Skin epidermis (tissue), 12 donors: ENCODE results near the gene AVEN.
A peak's percentile ranks its signal among the peaks of the same experiment; 100 is the strongest.
"Not testable (repeated sequence)": the region's sequence is repeated elsewhere in the genome, so short reads cannot be mapped to it uniquely, and the experiment has no call there.

ENCODE experiments used
- H3K27ac ChIP-seq, 21 experiments: fragments of 200-600 bp; sonication (generic) in 11 of 21; one replicate each; pipeline ENCODE4 v1.5.0; 2020; ENCODE audit warnings: mild to moderate bottlenecking in 3 of 21, inconsistent platforms in 2 of 21, moderate library complexity in 2 of 21
- H3K4me3 ChIP-seq, 7 experiments: fragments of 200-600 bp; sonication (generic) in 2 of 7; one replicate each; pipeline ENCODE4 v1.5.0; 2020; ENCODE audit warnings: inconsistent platforms in 2 of 7, mild to moderate bottlenecking in 2 of 7, moderate library complexity in 1 of 7

The AVEN gene, protein sequence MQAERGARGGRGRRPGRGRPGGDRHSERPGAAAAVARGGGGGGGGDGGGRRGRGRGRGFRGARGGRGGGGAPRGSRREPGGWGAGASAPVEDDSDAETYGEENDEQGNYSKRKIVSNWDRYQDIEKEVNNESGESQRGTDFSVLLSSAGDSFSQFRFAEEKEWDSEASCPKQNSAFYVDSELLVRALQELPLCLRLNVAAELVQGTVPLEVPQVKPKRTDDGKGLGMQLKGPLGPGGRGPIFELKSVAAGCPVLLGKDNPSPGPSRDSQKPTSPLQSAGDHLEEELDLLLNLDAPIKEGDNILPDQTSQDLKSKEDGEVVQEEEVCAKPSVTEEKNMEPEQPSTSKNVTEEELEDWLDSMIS

DNA sequence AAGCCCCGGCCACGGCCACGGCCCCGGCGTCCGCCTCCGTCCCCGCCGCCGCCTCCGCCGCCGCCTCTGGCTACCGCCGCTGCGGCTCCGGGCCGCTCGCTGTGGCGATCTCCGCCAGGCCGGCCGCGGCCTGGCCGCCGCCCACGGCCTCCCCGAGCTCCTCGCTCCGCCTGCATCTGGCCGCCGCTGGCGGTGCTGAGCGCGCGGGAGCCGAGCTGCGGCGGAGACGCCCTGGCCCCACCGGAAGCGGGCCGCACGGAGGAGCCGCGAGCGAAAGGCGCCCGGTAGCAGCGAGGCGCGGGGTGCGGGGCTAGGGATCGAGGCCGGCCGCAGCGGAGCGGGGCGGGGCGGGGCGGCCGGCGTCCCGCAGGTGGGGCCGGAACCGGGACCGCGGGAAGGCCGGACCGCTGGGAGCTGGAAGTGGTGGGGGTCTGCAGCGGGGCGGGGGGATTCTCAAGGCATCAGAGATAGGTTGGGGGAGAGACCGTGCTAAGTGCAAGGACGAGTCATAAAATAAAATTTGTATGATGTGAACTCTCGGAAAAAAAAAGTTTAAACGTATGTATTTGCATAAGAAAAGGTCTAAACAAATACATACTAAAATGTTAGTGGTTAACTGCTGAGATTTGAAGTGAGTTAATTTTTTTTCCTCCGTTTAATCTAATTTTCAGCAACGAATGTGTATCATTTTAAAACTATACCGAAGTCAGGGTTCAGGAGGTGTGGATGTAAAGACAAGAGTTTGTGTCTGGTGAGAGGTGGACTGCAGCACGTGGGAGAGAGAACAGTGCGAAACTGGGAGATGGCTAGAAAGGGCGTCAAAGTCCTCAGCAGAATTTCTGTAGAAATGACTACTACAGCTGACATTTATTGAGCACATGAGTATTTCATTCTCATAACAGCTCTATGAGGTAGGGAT lies at the start of gene AVEN:
Gene AVEN (minus strand): TSS at position 334 of the 919 bp plus-strand sequence. CDS start 158 bp downstream, at position 176.
- Histone ChIP-seq H3K4me3 (peak within 1 kb of the TSS; percentile 48 to 83 (median 65)), H3K27ac (peak within 1 kb of the TSS; percentile 78 to 97 (median 90))

DNA sequence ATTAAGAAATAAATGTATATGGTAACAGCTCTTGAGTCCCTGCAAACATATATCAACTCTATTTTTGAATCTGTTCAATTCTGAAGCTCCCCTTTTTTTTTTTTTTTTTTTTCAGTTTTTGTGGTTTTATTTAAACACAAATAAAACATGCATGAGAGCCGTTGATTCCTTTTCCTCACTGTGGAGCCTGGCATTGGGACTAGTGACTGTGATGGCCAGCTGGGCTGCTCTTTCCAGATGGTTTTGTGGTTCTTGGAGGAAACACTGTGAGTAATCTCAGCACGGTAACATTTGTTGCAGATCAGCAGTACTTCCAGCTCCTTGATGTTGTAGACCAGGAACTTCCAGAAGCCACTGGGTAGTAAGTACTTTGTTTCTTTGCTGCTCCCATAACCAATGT lies 46.7 kb upstream of the AVEN start:
- Histone ChIP-seq H3K4me3 (no peak overlapping the region), H3K27ac (no peak overlapping the region)

DNA sequence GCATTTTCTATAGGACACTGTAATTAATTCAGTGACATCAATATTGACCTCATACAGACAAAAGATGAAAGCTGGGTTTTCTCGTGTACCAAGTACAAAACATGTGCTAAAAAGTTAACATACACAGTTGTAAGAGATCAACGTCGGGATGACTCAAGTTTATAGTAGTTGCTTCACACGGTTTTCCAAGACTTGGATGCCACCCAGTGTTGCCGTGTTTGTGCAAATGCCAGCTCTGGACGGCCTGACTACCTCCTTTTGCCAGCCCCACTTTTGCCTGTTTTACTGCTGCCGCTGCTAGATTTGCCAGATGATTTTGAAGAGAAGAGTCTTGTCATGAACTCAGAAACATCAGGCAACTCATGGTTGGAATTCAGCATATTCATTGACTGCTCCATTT lies 45.1 kb upstream of the AVEN start:
- H3K27ac ChIP-seq = no peak overlapping the region

DNA sequence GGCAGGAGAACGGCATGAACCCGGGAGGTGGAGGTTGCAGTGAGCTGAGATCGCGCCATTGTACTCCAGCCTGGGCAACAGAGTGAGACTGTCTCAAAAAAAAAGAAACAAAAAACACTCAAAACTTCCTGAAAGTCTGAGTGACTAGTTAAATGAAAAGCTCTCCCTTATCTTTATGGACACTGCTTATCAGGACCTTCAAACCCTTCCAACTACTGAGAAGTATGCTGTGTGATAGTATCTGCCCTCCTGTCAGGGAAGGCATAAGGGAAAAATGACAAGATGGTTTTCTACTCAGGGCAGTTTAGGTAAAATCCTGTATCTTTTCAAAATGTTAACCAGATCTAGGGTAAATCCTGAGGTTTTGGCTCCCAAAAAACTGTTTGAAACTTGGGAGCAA lies 40.9 kb upstream of the AVEN start:
- H3K4me3 ChIP-seq = no peak overlapping the region
- no peak overlapping the region for H3K27ac ChIP-seq

More for the DNA sequence above, 45.1 kb upstream of the AVEN start:
- H3K4me3 ChIP-seq = no peak overlapping the region

DNA sequence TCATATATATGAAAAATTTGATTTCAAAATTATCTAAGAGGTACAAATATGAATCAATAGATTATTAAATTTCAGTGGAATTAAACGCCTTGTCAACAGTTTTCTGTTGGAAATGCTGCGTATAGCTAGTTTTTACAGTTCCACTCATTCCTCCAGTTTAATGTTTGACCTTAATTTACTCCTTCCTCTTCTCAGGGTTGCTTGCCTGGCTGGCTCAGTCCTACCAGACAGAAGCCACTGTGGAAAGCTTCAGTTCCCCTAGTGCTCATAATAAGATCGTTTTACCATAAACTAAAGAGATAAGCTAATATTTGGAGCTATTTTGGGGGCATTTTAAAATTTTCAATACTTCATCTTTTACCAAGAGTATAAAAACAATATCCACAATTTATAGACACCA lies 39.9 kb upstream of the AVEN start:
- H3K4me3 ChIP-seq = no peak overlapping the region
- no peak overlapping the region for H3K27ac ChIP-seq

DNA sequence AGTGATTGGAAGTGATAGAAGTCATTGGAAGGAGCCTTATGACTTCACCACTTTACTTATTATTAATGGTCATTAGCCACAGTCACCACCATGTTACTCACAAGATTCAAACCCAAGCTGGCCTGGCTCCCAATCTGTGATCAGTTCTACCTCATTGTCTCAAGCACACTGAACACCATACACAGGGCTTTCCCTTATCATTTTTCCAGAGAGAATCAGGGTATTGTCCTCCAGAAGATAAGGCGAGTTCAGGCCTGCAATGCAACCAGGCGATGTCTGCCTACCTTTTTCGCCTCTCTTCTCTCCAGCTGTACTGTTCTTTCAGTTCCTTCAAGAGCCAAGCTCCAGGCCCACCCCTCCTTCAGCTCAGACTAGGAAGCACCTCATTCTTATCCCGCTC lies 37.8 kb upstream of the AVEN start:
- Histone ChIP-seq H3K4me3 (no peak overlapping the region), H3K27ac (peak overlapping the region in 4 of 21 experiments; percentile 41 to 68 (median 64))

DNA sequence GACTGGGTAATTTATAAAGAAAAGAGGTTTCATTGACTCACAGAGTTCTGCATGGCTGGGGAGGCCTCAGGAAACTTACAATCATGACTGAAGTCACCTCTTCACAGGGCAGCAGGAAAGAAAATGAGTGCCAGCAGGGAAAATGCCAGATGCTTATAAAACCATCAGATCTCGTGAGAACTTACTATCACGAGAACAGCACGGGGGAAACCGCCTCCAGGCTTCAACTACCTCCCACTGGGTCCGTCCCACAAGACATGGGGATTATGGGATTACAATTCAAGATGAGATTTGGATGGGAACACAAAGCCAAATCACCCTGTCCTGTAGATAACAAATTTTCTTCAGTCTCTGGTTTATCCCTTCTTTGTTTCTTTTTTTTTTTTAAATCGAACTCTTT lies 31.0 kb upstream of the AVEN start:
- no peak overlapping the region for H3K27ac ChIP-seq
- no peak overlapping the region for H3K4me3 ChIP-seq

DNA sequence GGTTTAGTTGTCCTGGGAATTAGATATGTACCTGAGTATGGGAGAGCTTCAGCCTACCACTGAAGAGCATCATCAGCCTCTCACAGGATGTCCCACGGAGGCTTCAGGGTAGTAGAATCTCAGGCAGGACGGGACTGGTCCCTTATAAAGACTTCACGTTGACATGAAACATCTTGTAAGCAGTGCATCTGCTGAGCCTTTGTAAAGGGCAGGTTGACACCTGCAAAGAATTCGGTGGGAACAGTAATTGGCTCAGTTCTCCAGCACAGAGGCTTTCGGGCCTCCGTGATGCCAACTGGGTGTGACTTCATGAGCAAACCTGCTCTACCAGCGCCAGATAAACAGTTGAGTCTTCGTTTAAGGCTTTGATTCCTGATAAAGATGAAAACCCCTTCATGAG lies 26.9 kb upstream of the AVEN start:
- Histone ChIP-seq H3K27ac (peak overlapping the region in 11 of 21 experiments; percentile 13 to 79 (median 53)), H3K4me3 (no peak overlapping the region)

DNA sequence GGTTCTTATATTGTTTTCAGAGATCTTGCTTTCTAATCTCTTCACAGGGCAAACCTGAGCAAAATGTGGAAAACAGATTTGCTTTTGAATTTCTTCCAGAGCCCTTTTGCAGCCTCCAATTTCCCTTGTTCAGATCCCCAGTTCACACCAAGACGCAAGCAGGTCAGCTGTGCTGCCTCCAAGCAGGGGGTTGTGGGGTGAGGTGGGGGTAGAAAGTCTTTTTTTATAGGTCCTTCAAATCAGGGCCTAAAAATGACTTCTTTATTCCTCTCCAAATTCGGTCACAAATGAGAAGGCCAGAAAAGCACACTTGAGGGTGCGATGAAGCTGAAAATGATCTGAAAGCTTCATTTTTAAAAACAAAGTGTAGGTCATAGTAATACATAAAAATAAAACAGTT lies 26.3 kb upstream of the AVEN start:
- Histone ChIP-seq H3K27ac (peak overlapping the region in 10 of 21 experiments; percentile 1 to 64 (median 28)), H3K4me3 (no peak overlapping the region)

DNA sequence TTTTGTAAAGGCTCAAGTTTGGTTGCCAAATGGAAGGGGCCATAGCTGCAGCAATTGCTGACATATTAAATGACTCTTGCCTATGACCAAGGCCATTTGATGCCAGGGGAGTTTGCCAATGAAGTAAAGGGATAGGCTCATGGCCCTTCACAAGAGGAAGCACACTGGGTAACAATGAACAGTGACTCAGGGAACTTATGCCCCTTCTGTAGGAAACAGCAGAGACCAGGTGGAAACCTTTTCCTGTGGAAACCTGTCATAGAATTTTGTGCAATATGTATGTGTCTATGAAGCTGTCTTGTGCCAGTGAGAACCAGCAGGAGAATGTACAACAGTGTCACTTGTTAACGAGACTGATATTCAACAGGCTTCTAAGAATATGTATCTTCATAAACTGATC lies 25.4 kb upstream of the AVEN start:
- Histone ChIP-seq H3K27ac (peak overlapping the region in 5 of 21 experiments; percentile 1 to 64 (median 48)), H3K4me3 (no peak overlapping the region)

DNA sequence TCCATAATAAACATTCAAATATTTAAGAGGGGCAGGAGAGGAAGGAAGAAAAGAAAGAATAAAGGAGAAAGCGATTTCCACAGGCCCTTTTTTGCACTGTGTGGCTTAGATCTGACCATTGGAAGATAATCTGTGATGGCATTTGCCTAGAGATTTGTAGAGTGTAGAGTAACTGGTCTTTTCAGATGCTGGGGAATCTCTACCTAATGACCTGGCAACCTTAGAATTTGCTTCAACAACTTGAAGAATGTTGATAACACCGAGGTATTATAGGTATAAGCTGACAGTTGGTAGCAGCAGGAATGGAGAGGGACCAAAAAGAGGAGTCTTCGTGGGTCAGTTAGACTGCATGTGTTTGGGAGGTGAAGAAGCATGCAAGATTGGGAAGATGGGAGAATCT lies 20.9 kb upstream of the AVEN start:
- Histone ChIP-seq H3K4me3 (no peak overlapping the region), H3K27ac (no peak overlapping the region)

DNA sequence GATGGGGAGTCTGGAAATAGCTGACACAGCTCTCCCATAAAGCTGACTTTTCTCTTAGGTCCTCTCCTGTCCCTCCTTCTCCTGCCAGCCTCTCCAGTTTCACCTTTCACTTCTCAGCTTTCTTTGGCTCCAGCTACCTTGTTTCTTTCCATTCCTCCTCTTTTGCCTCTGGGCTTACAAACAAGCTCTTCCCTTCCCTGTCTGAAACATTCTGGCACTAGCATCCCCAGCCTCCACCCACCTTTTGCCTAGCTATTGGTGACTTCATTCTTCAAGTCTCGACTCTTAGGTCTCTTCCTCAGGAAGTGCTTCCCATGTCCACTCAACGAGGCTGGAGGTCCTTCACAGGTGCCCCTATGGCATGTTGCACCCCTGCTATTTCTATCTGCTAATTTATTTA lies 20.5 kb upstream of the AVEN start:
- Histone ChIP-seq H3K4me3 (no peak overlapping the region), H3K27ac (no peak overlapping the region)

DNA sequence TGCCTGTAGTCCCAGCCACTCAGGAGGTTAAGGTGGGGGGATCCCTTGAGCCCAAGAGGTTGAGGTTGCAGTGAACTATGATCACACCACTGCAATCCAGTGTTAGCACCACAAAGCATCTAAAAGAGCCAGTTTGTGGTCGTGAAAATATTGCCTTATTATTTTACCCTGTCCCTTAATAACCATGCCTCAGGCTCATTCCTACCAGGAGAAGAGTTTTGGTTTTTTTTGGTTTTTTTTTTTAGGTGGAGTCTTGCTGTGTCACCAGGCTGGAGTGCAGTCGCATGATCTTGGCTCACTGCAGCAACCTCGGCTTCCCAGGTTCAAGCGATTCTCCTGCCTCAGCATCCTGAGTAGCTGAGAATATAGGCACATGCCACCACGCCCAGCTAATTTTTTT lies 17.9 kb upstream of the AVEN start:
- no peak overlapping the region for H3K27ac ChIP-seq
- H3K4me3 ChIP-seq = no peak overlapping the region

DNA sequence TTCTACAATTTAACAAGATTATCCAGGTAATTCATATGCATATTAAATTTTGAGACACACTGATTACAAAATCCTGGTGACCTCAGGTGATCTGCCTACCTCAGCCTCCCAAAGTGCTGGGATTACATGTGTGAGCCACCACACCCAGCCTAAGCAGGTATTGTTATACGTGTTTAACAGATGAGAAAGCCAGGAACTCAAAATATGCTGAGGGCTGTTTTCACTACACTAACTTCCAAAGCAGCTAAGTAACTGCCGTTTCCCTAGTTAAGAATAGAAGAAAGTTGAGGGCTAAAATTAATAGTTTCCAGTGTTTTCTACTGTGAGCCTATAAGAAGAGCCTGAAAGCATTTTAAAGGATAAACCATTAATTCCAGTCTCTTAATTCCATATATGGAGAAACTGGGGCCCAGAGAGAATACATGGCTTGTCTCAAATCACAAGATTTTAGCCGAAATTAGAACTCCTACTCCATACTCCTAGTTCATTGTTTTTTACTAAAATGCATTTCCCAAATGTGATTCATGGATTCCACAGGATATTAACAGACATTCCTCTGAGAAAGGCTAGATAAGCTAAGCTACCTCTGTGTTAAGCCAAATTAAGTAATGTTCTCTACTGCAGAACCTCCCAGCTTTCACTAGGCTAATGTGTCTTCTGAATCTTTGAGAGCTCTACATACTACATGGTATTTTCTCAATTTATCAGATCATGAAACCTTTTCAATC lies 17.0 kb upstream of the AVEN start:
- Histone ChIP-seq H3K4me3 (no peak overlapping the region), H3K27ac (peak overlapping the region in 2 of 21 experiments; percentile 23 to 26)

DNA sequence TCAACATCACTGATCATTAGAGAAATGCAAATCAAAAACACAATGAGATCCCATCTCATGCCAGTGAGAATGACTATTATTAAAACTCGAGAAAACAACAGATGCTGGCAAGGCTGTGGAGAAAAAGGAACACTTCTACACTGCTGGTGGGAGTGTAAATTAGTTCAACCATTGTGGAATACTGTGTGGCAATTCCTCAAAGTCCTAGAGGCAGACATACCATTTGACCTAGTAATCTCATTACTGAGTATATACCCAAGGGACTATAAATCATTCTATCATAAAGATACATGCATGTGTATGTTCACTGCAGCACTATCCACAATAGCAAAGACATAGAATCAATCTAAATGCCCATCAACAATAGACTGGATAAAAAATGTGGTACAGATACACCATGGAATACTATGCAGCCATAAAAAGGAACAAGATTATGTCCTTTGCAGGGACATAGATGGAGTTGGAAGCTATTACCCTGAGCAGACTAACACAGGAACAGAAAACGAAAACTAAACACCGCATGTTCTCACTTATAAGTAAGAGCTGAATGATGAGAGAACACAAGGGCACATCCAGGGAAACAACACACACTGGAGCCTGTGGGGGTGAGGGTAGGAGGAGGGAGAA lies 15.2 kb upstream of the AVEN start:
- Histone ChIP-seq H3K4me3 (no peak overlapping the region), H3K27ac (no peak overlapping the region)

DNA sequence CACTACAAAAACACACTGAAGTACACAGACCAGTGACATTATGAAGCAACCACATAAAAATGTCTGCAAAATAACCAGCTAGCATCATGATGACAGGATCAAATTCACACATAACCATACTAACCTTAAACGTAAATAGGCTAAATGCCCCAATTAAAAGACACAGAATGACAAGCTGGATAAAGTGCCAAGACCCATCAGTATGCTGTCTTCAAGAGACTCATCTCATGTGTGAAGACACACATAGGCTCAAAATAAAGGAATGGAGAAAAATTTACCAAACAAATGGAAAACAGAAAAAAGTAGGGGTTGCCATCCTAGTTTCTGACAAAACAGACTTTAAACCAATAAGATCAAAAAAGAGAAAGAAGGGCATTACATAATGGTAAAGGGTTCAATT lies 11.4 kb upstream of the AVEN start:
- not testable (repeated sequence) for H3K27ac ChIP-seq, H3K4me3 ChIP-seq

DNA sequence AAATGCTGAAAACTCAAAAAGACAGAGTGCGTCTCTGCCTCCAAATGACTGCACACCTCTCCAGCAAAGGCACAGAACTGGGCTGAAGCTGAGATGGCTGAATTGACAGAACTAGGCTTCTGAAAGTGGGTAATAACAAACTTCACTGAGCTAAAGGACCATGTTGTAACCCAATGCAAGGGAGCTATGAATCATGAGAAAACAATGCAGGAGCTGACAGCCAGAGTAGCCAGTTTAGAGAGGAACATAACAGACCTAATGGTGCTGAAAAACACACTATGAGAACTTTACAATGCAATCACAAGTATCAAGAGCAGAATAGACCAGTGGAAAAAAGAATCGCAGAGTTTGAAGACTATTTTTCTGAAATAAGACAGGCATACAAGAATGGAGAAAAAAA lies 10.1 kb upstream of the AVEN start:
- Histone ChIP-seq H3K27ac (peak overlapping the region in 1 of 21 experiments; percentile 42), H3K4me3 (no peak overlapping the region)

DNA sequence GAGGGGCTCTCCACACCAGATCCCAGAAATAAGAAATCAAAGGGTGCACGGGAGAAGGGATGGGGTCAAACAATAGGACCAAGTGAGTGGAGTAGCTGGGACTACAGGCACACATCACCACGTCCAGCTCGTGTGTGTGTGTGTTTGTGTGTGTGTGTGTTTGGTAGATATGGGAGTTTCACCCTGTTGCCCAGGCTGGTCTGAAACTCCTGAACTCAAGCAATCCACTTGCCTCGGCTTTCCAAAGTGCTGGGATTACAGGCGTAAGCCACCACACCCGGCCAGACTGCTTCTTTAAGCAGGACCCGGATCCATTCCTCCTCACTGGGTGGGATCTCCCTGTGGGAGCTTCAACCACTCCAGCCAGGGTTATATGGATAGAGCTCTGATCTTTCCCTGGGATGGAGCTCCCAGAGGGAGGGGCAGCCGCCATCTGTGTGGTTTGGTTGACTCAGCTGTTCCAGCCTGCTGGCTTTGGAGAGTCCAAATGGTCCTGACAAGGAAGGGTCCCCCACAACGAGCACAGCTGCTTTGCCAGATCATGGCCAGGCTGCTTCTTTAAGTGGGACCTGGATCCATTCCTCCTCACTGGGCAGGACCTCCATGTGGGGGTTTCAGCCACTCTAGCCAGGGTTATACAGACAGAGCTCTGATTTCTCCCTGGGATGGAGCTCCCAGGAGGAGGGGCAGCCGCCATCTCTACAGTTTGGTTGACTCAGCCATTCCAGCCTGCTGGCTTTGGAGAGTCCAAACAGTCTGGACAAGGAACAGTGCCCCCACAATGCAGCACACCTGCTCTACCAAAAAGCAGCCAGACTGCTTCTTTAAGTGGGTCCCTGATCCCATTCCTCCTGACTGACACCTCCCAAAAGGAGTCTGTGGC lies 9.1 kb upstream of the AVEN start:
- Histone ChIP-seq H3K27ac (peak overlapping the region in 4 of 21 experiments; percentile 17 to 43 (median 38)), H3K4me3 (no peak overlapping the region)
